Measurements from ENCODE around the gene CCDC82. TPM values are rescaled to one million over a fixed set of nuclear protein-coding genes. Genes with fewer than 3 reads are reported as not detected.

Gene CCDC82
- polyA plus RNA-seq, 2 of the 4 experiments (the other 2 are of a cell fraction): 17.6 to 27.6 TPM

- DNase-seq (ENCODE audit: low read depth in 1 of 2, low spot score in 1 of 2): no peak
- FAIRE-seq: no peak
- H3K4me2 ChIP-seq: peak overlapping the region; percentile 82
- peak in 1 of 2 experiments; percentile 8; a peak in 3 of 6 replicates for ATAC-seq
- WGBS (ENCODE audit: missing lambda C conversion rate): 2% methylated on average over 3 of the region's 3 CpGs
- H3K27ac ChIP-seq: peak overlapping the region; percentile 81 to 92
- no peaks in the 10 kb centered on the region for H3K9me3 ChIP-seq
- peak overlapping the region; percentile 31; the same call in 2 of the 3 replicates for H3K4me3 ChIP-seq
- POLR2A ChIA-PET: interaction anchor here (1.3 to 2.2 kb wide), 6 partner anchors 27 to 517 kb away, joined by 4 to 13 read pairs (median 8); partner anchors contain the start of genes FAM76B and MAML2
- CTCF ChIA-PET: interaction anchor here (1.3 to 4.5 kb wide), 2 partner anchors 36 to 64 kb away, joined by 4 to 25 read pairs; partner anchors contain the start of gene MAML2
- no peak for TF ChIP-seq BCL3 (IDR thresholded peaks at IDR 0.05)
- TF ChIP-seq SREBF2 (IDR thresholded peaks at IDR 0.05): no peak
- no peak for TF ChIP-seq MAFK (IDR thresholded peaks at IDR 0.05; ENCODE audit: partially characterized antibody)
- TF ChIP-seq JUNB (IDR thresholded peaks at IDR 0.05): no peak; the same call in 1 of the 2 replicates
- TF ChIP-seq MAX (IDR thresholded peaks at IDR 0.05): no peak
- peaks cover 69% of the 10 kb centered on the region for H3K4me1 ChIP-seq
Observed at GRCh38 chr11:96306600-96306932, 83.1 kb downstream of the CCDC82 start.

GRCh38 chr11:96306071-96306470 is 83.6 kb downstream of the CCDC82 start:
- ChIA-PET POLR2A (interaction anchor here (1.7 to 2.2 kb wide), 2 partner anchors 37 to 150 kb away, joined by 7 to 8 read pairs; partner anchors contain the start of gene MAML2), CTCF (interaction anchor here (1.3 to 4.5 kb wide), 2 partner anchors 37 to 63 kb away, joined by 4 to 25 read pairs; partner anchors contain the start of gene MAML2)
- Histone ChIP-seq H3K9me3 (no peaks in the 10 kb centered on the region), H3K4me3 (no peak overlapping the region), H3K4me2 (peak overlapping the region; percentile 82), H3K4me1 (peaks cover 64% of the 10 kb centered on the region), H3K27ac (peak overlapping the region; percentile 81 to 92)
- DNase-seq (ENCODE audit: low read depth in 1 of 2, low spot score in 1 of 2) (no peak), FAIRE-seq (no peak), ATAC-seq (no peak)
- 86% methylated on average over 1 of the region's 1 CpG for WGBS (ENCODE audit: missing lambda C conversion rate)
- TF ChIP-seq RFX5 (IDR thresholded peaks at IDR 0.05) (no peak), HES2 (IDR thresholded peaks at IDR 0.05) (no peak), RARB (CRISPR knock-in tag; IDR thresholded peaks at IDR 0.05) (no peak), CEBPB (IDR thresholded peaks at IDR 0.05) (no peak), FOSB (CRISPR knock-in tag; IDR thresholded peaks at IDR 0.05) (no peak)

GRCh38 chr11:96303980-96304379 is 85.7 kb downstream of the CCDC82 start:
- H3K4me1 ChIP-seq: peaks cover 44% of the 10 kb centered on the region
- H3K9me3 ChIP-seq: no peaks in the 10 kb centered on the region
- H3K27ac ChIP-seq: peak overlapping the region; percentile 58 to 80; a peak in 5 of 6 replicates
- H3K4me2 ChIP-seq: peak overlapping the region; percentile 70
- ChIA-PET POLR2A (no interaction called here), CTCF (interaction anchor here (1.0 kb wide), 1 partner anchor 39 kb away, joined by 3 read pairs; the partner anchor contains the start of gene MAML2)
- no peak overlapping the region for H3K4me3 ChIP-seq
- WGBS (ENCODE audit: missing lambda C conversion rate): 93% methylated on average over 3 of the region's 3 CpGs
- TF ChIP-seq FOSL2 (IDR thresholded peaks at IDR 0.05): no peak
- TF ChIP-seq FOSL2 (CRISPR knock-in tag; IDR thresholded peaks at IDR 0.05): no peak
- TF ChIP-seq RAD21 (conservative IDR thresholded peaks at IDR 0.05 in 1 of 2, IDR thresholded peaks at IDR 0.05 in 1 of 2): no peak
- TF ChIP-seq ELK1 (IDR thresholded peaks at IDR 0.05; ENCODE audit: low read depth, low read length): no peak
- TF ChIP-seq TP53 (CRISPR knock-in tag; IDR thresholded peaks at IDR 0.05): no peak
- no peak for TF ChIP-seq KDM1A (IDR thresholded peaks at IDR 0.05; ENCODE audit: low read depth)
- TF ChIP-seq EHMT2 (IDR thresholded peaks at IDR 0.05; ENCODE audit: low read depth): no peak
- no peak for TF ChIP-seq RCOR1 (IDR thresholded peaks at IDR 0.05; ENCODE audit: low read depth, low read length)
- TF ChIP-seq BCL3 (IDR thresholded peaks at IDR 0.05): no peak
- no peak for TF ChIP-seq ZSCAN20 (CRISPR knock-in tag; IDR thresholded peaks at IDR 0.05)
- no peak for TF ChIP-seq JUN (IDR thresholded peaks at IDR 0.05)
- TF ChIP-seq SREBF2 (IDR thresholded peaks at IDR 0.05): no peak
- no peak for TF ChIP-seq POLR2AphosphoS2 (conservative IDR thresholded peaks at IDR 0.05; ENCODE audit: low read length)
- no peak for TF ChIP-seq HOXA7 (CRISPR knock-in tag; IDR thresholded peaks at IDR 0.05)
- TF ChIP-seq EP300 (IDR thresholded peaks at IDR 0.05): no peak
- TF ChIP-seq HOXB5 (CRISPR knock-in tag; IDR thresholded peaks at IDR 0.05): no peak
- TF ChIP-seq FOXS1 (CRISPR knock-in tag; IDR thresholded peaks at IDR 0.05): no peak
- no peak for TF ChIP-seq MAFK (IDR thresholded peaks at IDR 0.05; ENCODE audit: partially characterized antibody)
- ATAC-seq: no peak
- no peak for DNase-seq (ENCODE audit: low read depth in 1 of 2, low spot score in 1 of 2)
- no peak for FAIRE-seq

All from A549 (cell line).